Epithelial cell of esophagus (primary cell): ENCODE measurements around the gene EML4.
"Not testable (repeated sequence)": the region's sequence is repeated elsewhere in the genome, so short reads cannot be mapped to it uniquely, and the experiment has no call there.

Source experiments
- DNase-seq: peaks from one replicate; pipeline ENCODE4 v3.0.0; 2010; ENCODE audit warnings: low read depth
- H3K4me3 ChIP-seq: 2 replicates; pipeline ENCODE4 v1.5.1; 2011; ENCODE audit warnings: mild to moderate bottlenecking, low read length, control low read depth
- TF ChIP-seq, protein P1 (sequence below): IDR thresholded peaks from 2 replicates; pipeline ENCODE4 v1.5.1; 2011; ENCODE audit warnings: low read depth, mild to moderate bottlenecking, low read length, control low read depth, inconsistent platforms; ENCODE audit not compliant: insufficient read depth; ENCODE audit errors: missing control alignments

Gene EML4

DNA sequence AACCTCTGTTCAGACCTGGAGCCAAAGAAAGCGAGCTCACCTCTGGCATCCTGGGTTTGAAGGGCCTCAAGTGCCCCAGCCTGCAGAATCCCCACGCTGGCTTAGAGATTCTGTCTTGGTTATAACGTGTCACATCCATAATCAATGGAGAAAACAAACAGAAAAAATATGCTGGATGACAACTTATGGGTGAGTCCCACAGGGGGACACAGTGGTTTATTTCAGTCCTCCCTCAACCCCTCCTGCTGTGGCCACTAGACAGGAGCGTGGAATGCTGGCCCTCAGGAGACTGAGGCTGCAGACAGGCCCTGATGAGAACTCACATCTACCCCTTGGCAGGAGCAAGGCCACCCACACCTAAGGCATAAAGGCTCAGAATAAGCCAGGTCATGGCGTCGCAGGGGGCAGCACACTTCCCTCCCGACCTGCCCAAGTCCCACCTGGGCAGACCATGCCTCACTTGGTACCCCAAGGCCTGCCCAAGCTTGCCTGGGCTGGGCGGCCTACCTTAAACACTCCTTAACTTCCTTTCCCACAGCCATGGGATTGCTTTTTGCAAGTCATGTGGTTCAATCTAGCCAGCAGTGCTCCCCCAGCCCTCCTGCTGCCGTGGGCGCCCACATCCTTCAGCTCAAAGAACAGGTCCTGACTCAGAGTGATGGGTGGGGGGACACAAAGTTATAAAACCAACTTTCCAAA, 171.9 kb downstream of the EML4 start:
- DNase-seq, result no peak
- TF ChIP-seq, protein P1, sequence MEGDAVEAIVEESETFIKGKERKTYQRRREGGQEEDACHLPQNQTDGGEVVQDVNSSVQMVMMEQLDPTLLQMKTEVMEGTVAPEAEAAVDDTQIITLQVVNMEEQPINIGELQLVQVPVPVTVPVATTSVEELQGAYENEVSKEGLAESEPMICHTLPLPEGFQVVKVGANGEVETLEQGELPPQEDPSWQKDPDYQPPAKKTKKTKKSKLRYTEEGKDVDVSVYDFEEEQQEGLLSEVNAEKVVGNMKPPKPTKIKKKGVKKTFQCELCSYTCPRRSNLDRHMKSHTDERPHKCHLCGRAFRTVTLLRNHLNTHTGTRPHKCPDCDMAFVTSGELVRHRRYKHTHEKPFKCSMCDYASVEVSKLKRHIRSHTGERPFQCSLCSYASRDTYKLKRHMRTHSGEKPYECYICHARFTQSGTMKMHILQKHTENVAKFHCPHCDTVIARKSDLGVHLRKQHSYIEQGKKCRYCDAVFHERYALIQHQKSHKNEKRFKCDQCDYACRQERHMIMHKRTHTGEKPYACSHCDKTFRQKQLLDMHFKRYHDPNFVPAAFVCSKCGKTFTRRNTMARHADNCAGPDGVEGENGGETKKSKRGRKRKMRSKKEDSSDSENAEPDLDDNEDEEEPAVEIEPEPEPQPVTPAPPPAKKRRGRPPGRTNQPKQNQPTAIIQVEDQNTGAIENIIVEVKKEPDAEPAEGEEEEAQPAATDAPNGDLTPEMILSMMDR, result no peak
- H3K4me3 ChIP-seq, result no peak overlapping the region

DNA sequence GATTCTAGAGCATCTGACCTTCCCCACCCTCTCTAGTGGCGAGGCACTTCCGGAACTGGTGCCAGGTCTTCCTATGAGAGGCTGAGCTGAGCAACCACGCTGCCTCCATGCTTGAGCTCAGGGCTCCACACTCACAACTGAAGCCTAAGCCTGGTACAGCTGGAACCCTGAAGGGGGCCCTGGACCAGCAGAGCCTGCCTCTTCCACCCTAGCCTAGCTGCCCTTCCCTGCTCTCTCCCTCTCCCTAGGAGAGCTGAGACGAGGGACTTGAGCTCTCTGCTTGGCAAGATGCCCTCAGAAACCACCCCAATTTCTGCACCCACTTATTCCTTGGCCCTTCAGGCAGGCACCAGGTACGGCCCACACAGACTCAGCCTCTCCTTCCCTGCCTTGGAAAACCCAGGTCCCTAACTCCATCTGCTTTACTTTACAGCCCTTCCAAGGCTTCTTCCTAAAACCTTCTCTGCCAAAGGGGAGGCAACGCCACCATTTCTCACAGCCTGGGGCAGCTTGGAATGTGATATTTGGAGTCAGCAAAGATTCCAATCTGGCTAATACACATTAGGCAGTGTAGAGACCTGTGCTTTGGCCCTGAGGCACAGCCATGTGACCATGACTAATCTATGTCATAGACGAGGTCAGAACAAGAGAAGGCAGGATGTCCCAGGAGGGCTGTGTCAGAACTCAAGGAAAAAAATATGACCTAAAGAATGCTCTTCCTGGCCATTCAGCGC, 173.1 kb downstream of the EML4 start:
- peak; percentile 89 for DNase-seq
- H3K4me3 ChIP-seq, result no peak overlapping the region
- TF ChIP-seq, protein P1, result no peak

DNA sequence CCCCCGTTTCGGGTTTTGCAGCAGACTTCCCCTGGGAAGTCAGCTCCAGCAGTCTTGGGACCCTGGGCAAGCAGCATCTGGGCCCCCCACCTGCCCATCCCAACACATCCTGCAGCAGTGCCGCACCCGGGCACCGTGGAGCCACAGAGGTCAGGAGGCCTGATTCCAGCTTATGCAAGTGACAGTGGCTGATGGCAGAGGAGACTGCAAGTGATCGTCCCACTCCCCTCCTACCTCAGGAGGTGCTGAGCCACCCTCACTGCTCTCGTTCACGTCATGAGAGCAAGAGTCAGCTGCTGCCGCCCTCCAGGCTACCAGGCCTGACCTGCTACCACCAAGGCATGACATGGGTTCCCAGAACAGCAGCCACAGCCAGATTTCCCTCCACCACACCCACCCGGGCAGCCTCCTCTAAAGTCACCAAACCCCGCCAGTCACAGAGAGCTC, 173.7 kb downstream of the EML4 start:
- DNase-seq, result no peak
- TF ChIP-seq, protein P1, result no peak

DNA sequence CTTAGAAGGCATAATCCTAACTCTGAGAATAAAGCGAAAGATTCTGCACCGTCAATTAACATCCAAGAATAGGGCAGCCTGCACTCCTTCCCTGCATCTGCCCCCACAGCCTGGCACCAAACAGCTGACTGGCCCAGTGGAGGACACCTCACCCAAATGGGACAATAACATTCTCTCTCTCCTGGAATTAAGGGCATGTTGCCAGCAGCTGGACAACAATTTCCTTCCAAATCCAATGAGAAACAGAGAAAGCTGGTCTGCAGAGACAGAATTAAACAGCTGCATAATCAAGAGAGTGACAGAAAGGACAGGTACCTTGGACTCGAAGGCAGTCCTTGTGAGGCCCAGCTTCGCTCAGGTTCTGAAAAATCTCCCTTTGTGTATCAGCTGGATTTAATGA, 176.8 kb downstream of the EML4 start:
- H3K4me3 ChIP-seq, result no peak overlapping the region
- no peak for DNase-seq
- TF ChIP-seq, protein P1, result no peak

More for the DNA sequence above, 173.7 kb downstream of the EML4 start:
- H3K4me3 ChIP-seq, result no peak overlapping the region

DNA sequence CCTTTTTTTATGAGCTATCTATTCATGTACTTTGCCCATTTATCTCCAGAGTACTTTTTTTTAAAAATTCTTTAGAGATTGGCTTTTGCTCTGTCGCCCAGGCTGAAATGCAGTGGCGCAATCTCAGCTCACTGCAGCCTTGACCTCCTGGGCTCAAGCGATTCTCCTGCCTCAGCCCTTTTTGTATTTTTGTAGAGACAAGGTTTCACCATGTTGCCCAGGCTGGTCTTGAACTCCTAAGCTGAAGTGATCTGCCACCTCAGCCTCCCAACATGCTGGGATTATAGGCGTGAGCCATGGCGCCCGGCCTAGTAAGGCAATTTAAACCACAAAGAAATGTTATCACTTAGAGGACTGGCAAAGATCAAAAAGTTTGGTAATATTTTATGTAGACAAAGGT, 177.7 kb downstream of the EML4 start:
- H3K4me3 ChIP-seq, DNase-seq: not testable (repeated sequence)

DNA sequence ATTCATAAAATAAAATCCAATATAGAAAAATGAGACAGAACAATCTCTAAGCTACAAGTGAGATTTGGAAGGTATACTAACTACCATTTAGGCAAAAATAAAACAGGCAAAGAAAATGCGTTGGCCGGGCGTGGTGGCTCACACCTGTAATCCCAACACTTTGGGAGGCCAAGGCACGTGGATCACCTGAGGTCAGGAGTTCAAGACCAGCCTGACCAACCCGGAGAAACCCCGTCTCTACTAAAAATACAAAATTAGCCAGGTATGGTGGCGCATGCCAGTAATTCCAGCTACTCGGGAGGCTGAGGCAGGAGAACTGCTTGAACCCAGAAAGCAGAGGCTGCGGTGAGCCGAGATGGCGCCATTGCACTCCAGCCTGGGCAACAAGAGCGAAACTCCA, 178.4 kb downstream of the EML4 start:
- not testable (repeated sequence) for H3K4me3 ChIP-seq, DNase-seq

DNA sequence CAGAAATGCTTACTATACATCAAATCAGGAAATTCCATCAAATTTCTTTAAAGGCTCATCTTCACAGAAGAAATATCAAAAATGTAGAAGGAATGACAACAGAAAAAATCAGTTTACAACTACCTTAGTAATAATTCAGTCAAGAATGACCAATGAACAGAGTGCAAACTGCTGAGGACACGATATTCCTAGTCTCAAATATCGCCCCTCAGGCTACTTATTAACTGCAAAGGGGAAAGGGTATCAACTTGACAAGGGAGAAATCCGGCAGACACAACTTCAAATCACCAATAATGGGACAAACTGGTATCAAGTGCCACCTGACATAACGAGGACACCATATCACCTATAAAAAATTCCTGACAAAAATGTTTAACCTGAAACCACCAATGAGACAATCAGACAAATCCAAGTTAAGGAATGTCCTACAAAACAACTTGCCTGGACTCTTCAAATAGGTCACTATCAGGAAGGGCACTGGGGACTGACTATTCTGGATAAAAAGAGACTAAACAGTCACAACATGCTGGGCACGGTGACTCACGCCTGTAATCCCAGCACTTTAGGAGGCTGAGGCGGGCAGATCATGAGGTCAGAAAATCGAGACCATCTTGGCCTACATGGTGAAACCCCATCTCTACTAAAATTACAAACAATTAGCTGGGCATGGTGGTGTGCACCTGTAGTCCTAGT, 179.1 kb downstream of the EML4 start:
- TF ChIP-seq, protein P1, result no peak
- H3K4me3 ChIP-seq, result no peak overlapping the region
- DNase-seq, result no peak
